MCF 10A (cell line): ENCODE data around the gene TEAD1. TPM values are rescaled to one million over a fixed set of nuclear protein-coding genes. Genes with fewer than 3 reads are reported as not detected.

ENCODE experiments used
- BruUV-seq: library from RNA; stranded (reverse); fragments of 400-500 nt; replicated peaks from 2 replicates; lab custom pipeline; 2021; lab: Mats Ljungman, UMichigan
- CTCF ChIA-PET: fragments of 300-600 bp; sonication (Branson Sonifier 250); formaldehyde crosslinking; extraction: SDS; loops from one replicate; lab custom pipeline; 2021; ENCODE audit warnings: antibody characterized with exemption, inconsistent platforms; lab: Yijun Ruan, JAX
- POLR2A ChIA-PET: fragments of 300-600, 350-650 bp; sonication (Branson Sonifier 250); formaldehyde crosslinking; extraction: SDS; loops from one replicate; lab custom pipeline; 2020; ENCODE audit warnings: antibody characterized with exemption, inconsistent platforms; lab: Yijun Ruan, JAX
- DNase-seq: peaks from one replicate; pipeline ENCODE4 v3.0.0-alpha.2; 2018; ENCODE audit not compliant: unreplicated experiment
- H3K27ac Mint-ChIP-seq: one replicate; pipeline ENCODE4 v1.8.0; 2022; ENCODE audit warnings: mild to moderate bottlenecking, low read depth, mixed read lengths; ENCODE audit not compliant: unreplicated experiment
- H3K27me3 Mint-ChIP-seq: one replicate; pipeline ENCODE4 v1.8.0; 2022; ENCODE audit warnings: mixed read lengths; ENCODE audit not compliant: insufficient read depth, unreplicated experiment
- H3K36me3 Mint-ChIP-seq: one replicate; pipeline ENCODE4 v1.8.0; 2022; ENCODE audit warnings: mild to moderate bottlenecking, moderate library complexity, mixed read lengths; ENCODE audit not compliant: insufficient read depth, unreplicated experiment
- H3K4me1 Mint-ChIP-seq: one replicate; pipeline ENCODE4 v1.8.0; 2022; ENCODE audit warnings: mixed read lengths; ENCODE audit not compliant: insufficient read depth, unreplicated experiment
- H3K4me3 Mint-ChIP-seq: one replicate; pipeline ENCODE4 v1.8.0; 2022; ENCODE audit warnings: mild to moderate bottlenecking, moderate library complexity, mixed read lengths; ENCODE audit not compliant: unreplicated experiment
- H3K9me3 Mint-ChIP-seq: one replicate; pipeline ENCODE4 v1.8.0; 2022; ENCODE audit warnings: mixed read lengths; ENCODE audit not compliant: unreplicated experiment
- CTCF ChIP-seq: fragments of 200-600 bp; IDR thresholded peaks from one replicate; pipeline ENCODE4 v1.8.0; 2022; ENCODE audit warnings: antibody characterized with exemption, mild to moderate bottlenecking; ENCODE audit not compliant: unreplicated experiment
- intact Hi-C: fragments of 100-400 bp; cut with micrococcal nuclease; formaldehyde crosslinking; loops from 2 replicates; pipeline ENCODE4 v1.14.1; 2022
- total RNA-seq: library from RNA; stranded (reverse); gene quantifications from 2 replicates; pipeline ENCODE4 v1.2.3, GENCODE V29; 2022

Gene TEAD1
- total RNA-seq, 1 experiment from 2014 or later, result 123 TPM

- Mint-ChIP-seq H3K4me3 (no peak overlapping the region), H3K36me3 (peaks cover 57% of the 10 kb centered on the region), H3K27me3 (no peaks in the 10 kb centered on the region), H3K9me3 (no peaks in the 10 kb centered on the region), H3K27ac (no peak overlapping the region), H3K4me1 (peaks cover 26% of the 10 kb centered on the region)
- TF ChIP-seq CTCF, result no peak
- CTCF ChIA-PET, result no interaction called here
- intact Hi-C loops, result no loop called here
- DNase-seq, result no peak
- no TSS peak for BruUV-seq
- POLR2A ChIA-PET, result interaction anchor here (0.8 kb wide), 1 partner anchor 14 kb away, joined by 4 read pairs; no protein-coding TSS in a partner anchor
Observed at GRCh38 chr11:12784445-12784844, 110.2 kb downstream of the TEAD1 start.

GRCh38 chr11:12784987-12785386 is 110.8 kb downstream of the TEAD1 start:
- H3K36me3 Mint-ChIP-seq, result peaks cover 52% of the 10 kb centered on the region
- peaks cover 26% of the 10 kb centered on the region for H3K4me1 Mint-ChIP-seq
- intact Hi-C loops, result no loop called here
- no peak for TF ChIP-seq CTCF
- DNase-seq, result no peak
- no peaks in the 10 kb centered on the region for H3K27me3 Mint-ChIP-seq
- CTCF ChIA-PET, result no interaction called here
- H3K27ac Mint-ChIP-seq, result no peak overlapping the region
- H3K4me3 Mint-ChIP-seq, result no peak overlapping the region
- BruUV-seq, result no TSS peak
- POLR2A ChIA-PET, result interaction anchor here (0.8 kb wide), 1 partner anchor 15 kb away, joined by 4 read pairs; no protein-coding TSS in a partner anchor
- H3K9me3 Mint-ChIP-seq, result no peaks in the 10 kb centered on the region

- H3K27me3 Mint-ChIP-seq, result no peaks in the 10 kb centered on the region
- peaks cover 26% of the 10 kb centered on the region for H3K4me1 Mint-ChIP-seq
- no peak for DNase-seq
- intact Hi-C loops, result no loop called here
- TF ChIP-seq CTCF, result no peak
- no peak overlapping the region for H3K4me3 Mint-ChIP-seq
- peaks cover 45% of the 10 kb centered on the region for H3K36me3 Mint-ChIP-seq
- no TSS peak for BruUV-seq
- ChIA-PET POLR2A (interaction anchor here (1.2 kb wide), 1 partner anchor 17 kb away, joined by 3 read pairs; no protein-coding TSS in a partner anchor), CTCF (interaction anchor here (1.0 kb wide), 1 partner anchor 20 kb away, joined by 3 read pairs; no protein-coding TSS in a partner anchor)
- H3K27ac Mint-ChIP-seq, result no peak overlapping the region
- H3K9me3 Mint-ChIP-seq, result no peaks in the 10 kb centered on the region
Observed at GRCh38 chr11:12785901-12786300, 111.7 kb downstream of the TEAD1 start.

- H3K27ac Mint-ChIP-seq, result peak overlapping the region; percentile 23
- no TSS peak for BruUV-seq
- DNase-seq, result no peak
- TF ChIP-seq CTCF, result no peak
- H3K9me3 Mint-ChIP-seq, result no peaks in the 10 kb centered on the region
- H3K4me3 Mint-ChIP-seq, result no peak overlapping the region
- ChIA-PET CTCF (interaction anchor here (0.8 to 1.4 kb wide), 3 partner anchors 8 to 100 kb away, joined by 3 to 5 read pairs (median 3); no protein-coding TSS in a partner anchor), POLR2A (interaction anchor here (1.2 to 3.0 kb wide), 3 partner anchors 14 to 42 kb away, joined by 3 to 11 read pairs (median 6); no protein-coding TSS in a partner anchor)
- intact Hi-C loops, result no loop called here
- no peaks in the 10 kb centered on the region for H3K27me3 Mint-ChIP-seq
- peaks cover 29% of the 10 kb centered on the region for H3K4me1 Mint-ChIP-seq
- peaks cover 48% of the 10 kb centered on the region for H3K36me3 Mint-ChIP-seq
Observed at GRCh38 chr11:12786450-12786849, 112.2 kb downstream of the TEAD1 start.
